HCT116 (cell line): Measurements from ENCODE around the gene ERC2. TPM values are rescaled to one million over a fixed set of nuclear protein-coding genes. Genes with fewer than 3 reads are reported as not detected.

Experiments
- ATAC-seq: fragments of 200-7000 bp; cut with Tn5 transposase; 2 replicates; pipeline ENCODE4 v1.9.1; 2020; ENCODE audit warnings: mild to moderate bottlenecking, moderate library complexity
- BruUV-seq: library from RNA; stranded (reverse); fragments of 400-500 nt; replicated peaks from 2 replicates; lab custom pipeline; 2021; lab: Mats Ljungman, UMichigan
- CTCF ChIA-PET: fragments of 300-600 bp; sonication (Branson Sonifier 250); formaldehyde crosslinking; loops from one replicate; lab custom pipeline; 2021; ENCODE audit warnings: antibody characterized with exemption; lab: Charles Lee
- POLR2A ChIA-PET: fragments of 300-600, 350-600 bp; sonication (Branson Sonifier 250); formaldehyde crosslinking; loops from one replicate; lab custom pipeline; 2021; ENCODE audit warnings: antibody characterized with exemption; lab: Charles Lee
- RAD21 ChIA-PET, 2 experiments: fragments of 300-600 bp; sonication (Branson Sonifier 250); formaldehyde crosslinking; loops; one replicate each; lab custom pipeline; 2023; ENCODE audit warnings: low total read pairs in 2 of 2; ENCODE audit not compliant: uncharacterized antibody in 2 of 2, unreplicated experiment in 2 of 2, low non-redundant PET in 1 of 2; lab: Charles Lee
- DNase-seq: peaks from one replicate; pipeline ENCODE4 v3.0.0-alpha.2; 2010; ENCODE audit warnings: low read depth, low spot score
- H2AFZ ChIP-seq: fragments of 200-600 bp; shearing (Covaris generic), sonication (generic); 2 replicates; pipeline ENCODE4 v1.6.1; 2017; ENCODE audit warnings: low read depth, mixed run types, mixed read lengths, antibody characterized with exemption, low read length; ENCODE audit not compliant: poor library complexity, severe bottlenecking
- H3K27ac ChIP-seq: 2 replicates; pipeline ENCODE4 v1.5.1; 2012; ENCODE audit warnings: low read depth, low read length
- H3K27me3 ChIP-seq: fragments of 200-600 bp; sonication (generic); 2 replicates; pipeline ENCODE4 v1.6.1; 2016; ENCODE audit warnings: mixed run types, low read length, mixed read lengths; ENCODE audit not compliant: insufficient read depth
- H3K36me3 ChIP-seq, 2 experiments: fragments of 200-500 bp in 1 of 2; fragments of 200-600 bp in 1 of 2; sonication (Bioruptor generic) in 1 of 2; sonication (generic) in 1 of 2; 2 replicates each; pipeline versions ENCODE4 v1.5.1 to v1.6.1; 2014 to 2016; ENCODE audit warnings: low read length in 2 of 2, inconsistent platforms in 1 of 2, mixed read lengths in 1 of 2, mixed run types in 1 of 2; ENCODE audit not compliant: insufficient read depth in 2 of 2, control insufficient read depth in 1 of 2
- H3K4me1 ChIP-seq, 2 experiments: fragments of 200-600 bp in 1 of 2; sonication (generic) in 1 of 2; 2 replicates each; pipeline versions ENCODE4 v1.5.1 to v1.6.1; 2012 to 2017; ENCODE audit warnings: low read length in 2 of 2, inconsistent platforms in 1 of 2, mild to moderate bottlenecking in 1 of 2, mixed read lengths in 1 of 2, mixed run types in 1 of 2, moderate library complexity in 1 of 2; ENCODE audit not compliant: insufficient read depth in 2 of 2, control insufficient read depth in 1 of 2
- H3K4me2 ChIP-seq: fragments of 200-600 bp; sonication (generic); 2 replicates; pipeline ENCODE4 v1.6.1; 2017; ENCODE audit warnings: mixed run types, low read length, mixed read lengths
- H3K4me3 ChIP-seq, 2 experiments: fragments of 200-600 bp in 1 of 2; sonication (generic) in 1 of 2; replicated peaks in 1 of 2; 2 replicates each; pipeline ENCODE4 v1.5.1; 2011 to 2016; ENCODE audit warnings: low read length in 2 of 2, control low read depth in 1 of 2, low read depth in 1 of 2, mild to moderate bottlenecking in 1 of 2, mixed read lengths in 1 of 2, mixed run types in 1 of 2
- H3K79me2 ChIP-seq: fragments of 200-600 bp; sonication (generic); 2 replicates; pipeline ENCODE4 v1.6.1; 2017; ENCODE audit warnings: mild to moderate bottlenecking, mixed run types, low read length, moderate library complexity, mixed read lengths; ENCODE audit not compliant: insufficient read depth
- H3K9ac ChIP-seq: fragments of 200-600 bp; sonication (generic); 2 replicates; pipeline ENCODE4 v1.6.1; 2016; ENCODE audit warnings: low read length, mixed read lengths
- H3K9me2 ChIP-seq: fragments of 200-600 bp; sonication (generic), shearing (Covaris generic); 2 replicates; pipeline ENCODE4 v1.6.1; 2017; ENCODE audit warnings: mixed run types, mild to moderate bottlenecking, moderate library complexity; ENCODE audit not compliant: insufficient read depth
- H3K9me3 ChIP-seq, 2 experiments: fragments of 200-500 bp in 1 of 2; fragments of 200-600 bp in 1 of 2; sonication (Bioruptor generic) in 1 of 2; sonication (generic) in 1 of 2; 2 replicates each; pipeline ENCODE4 v1.6.1; 2014 to 2017; ENCODE audit warnings: low read length in 2 of 2, mixed read lengths in 2 of 2, inconsistent platforms in 1 of 2, low read depth in 1 of 2, mild to moderate bottlenecking in 1 of 2, mixed run types in 1 of 2, moderate library complexity in 1 of 2; ENCODE audit not compliant: control insufficient read depth in 1 of 2, insufficient read depth in 1 of 2
- H4K20me1 ChIP-seq: fragments of 200-600 bp; sonication (generic), shearing (Covaris generic); 2 replicates; pipeline ENCODE4 v1.6.1; 2017; ENCODE audit warnings: mixed run types, mild to moderate bottlenecking, moderate library complexity; ENCODE audit not compliant: insufficient read depth
- CBX3 ChIP-seq: IDR thresholded peaks from 2 replicates; pipeline ENCODE4 v1.6.1; 2012; ENCODE audit warnings: low read depth
- CEBPB ChIP-seq: IDR thresholded peaks from 2 replicates; pipeline ENCODE4 v1.6.1; 2012; ENCODE audit warnings: low read depth
- EGR1 ChIP-seq: IDR thresholded peaks from 2 replicates; pipeline ENCODE4 v1.6.1; 2012; ENCODE audit warnings: low read depth
- ELF1 ChIP-seq: IDR thresholded peaks from 2 replicates; pipeline ENCODE4 v1.6.1; 2012; ENCODE audit warnings: low read depth, borderline replicate concordance
- EZH2 ChIP-seq: fragments of 200-600 bp; sonication (generic); IDR thresholded peaks from 2 replicates; pipeline ENCODE4 v1.6.1; 2017; ENCODE audit warnings: antibody characterized with exemption, mixed run types
- EZH2phosphoT487 ChIP-seq: fragments of 200-600 bp; IDR thresholded peaks from 2 replicates; pipeline ENCODE4 v1.6.1; 2018; ENCODE audit warnings: antibody characterized with exemption, borderline replicate concordance
- FOSL1 ChIP-seq: IDR thresholded peaks from 2 replicates; pipeline ENCODE4 v1.6.1; 2012; ENCODE audit warnings: low read depth
- JUND ChIP-seq: IDR thresholded peaks from 2 replicates; pipeline ENCODE4 v1.6.1; 2012
- POLR2A ChIP-seq: IDR thresholded peaks from 2 replicates; pipeline ENCODE4 v1.7.0; 2011; ENCODE audit warnings: borderline replicate concordance; ENCODE audit not compliant: insufficient read depth, insufficient read length; ENCODE audit errors: extremely low read depth
- POLR2AphosphoS5 ChIP-seq: IDR thresholded peaks from 2 replicates; pipeline ENCODE4 v1.6.1; 2011; ENCODE audit warnings: mild to moderate bottlenecking, low read depth, low read length, moderate library complexity
- RAD21 ChIP-seq: IDR thresholded peaks from 2 replicates; pipeline ENCODE4 v1.6.1; 2012; ENCODE audit warnings: low read depth, mild to moderate bottlenecking
- REST ChIP-seq: IDR thresholded peaks from 2 replicates; pipeline ENCODE4 v1.6.1; 2012; ENCODE audit warnings: low read depth
- SIN3A ChIP-seq: IDR thresholded peaks from 2 replicates; pipeline ENCODE4 v1.6.1; 2012; ENCODE audit warnings: low read depth
- SP1 ChIP-seq: IDR thresholded peaks from 2 replicates; pipeline ENCODE4 v1.6.1; 2012; ENCODE audit warnings: low read depth
- SRF ChIP-seq: IDR thresholded peaks from 2 replicates; pipeline ENCODE4 v1.6.1; 2012; ENCODE audit warnings: low read depth
- TCF7L2 ChIP-seq: IDR thresholded peaks from 2 replicates; pipeline ENCODE4 v1.7.0; 2011; ENCODE audit warnings: borderline replicate concordance, inconsistent platforms; ENCODE audit not compliant: insufficient read depth, insufficient read length; ENCODE audit errors: extremely low read depth
- YY1 ChIP-seq: IDR thresholded peaks from 2 replicates; pipeline ENCODE4 v1.6.1; 2011; ENCODE audit warnings: low read length, low read depth, moderate library complexity, mild to moderate bottlenecking; ENCODE audit not compliant: insufficient replicate concordance; ENCODE audit errors: extremely low read depth
- ZFX ChIP-seq: fragments of 450-650 bp; IDR thresholded peaks from 2 replicates; pipeline ENCODE4 v1.6.1; 2017
- intact Hi-C: fragments of 100-400 bp; cut with micrococcal nuclease; formaldehyde crosslinking; loops from 2 replicates; pipeline ENCODE4 v1.10.0; 2022
- total RNA-seq: library from RNA; stranded (reverse); gene quantifications from one replicate; pipeline ENCODE4 v1.2.1, GENCODE V29; 2021; ENCODE audit not compliant: unreplicated experiment
- TF ChIP-seq, protein P1 (sequence below): IDR thresholded peaks from 2 replicates; pipeline ENCODE4 v1.6.1; 2011; ENCODE audit warnings: mild to moderate bottlenecking, low read length, moderate library complexity; ENCODE audit not compliant: insufficient replicate concordance; ENCODE audit errors: extremely low read depth
- TF ChIP-seq, protein P2 (sequence below): IDR thresholded peaks from 2 replicates; pipeline ENCODE4 v1.6.1; 2012

Gene ERC2
- total RNA-seq, 1 experiment from 2014 or later: not detected

DNA sequence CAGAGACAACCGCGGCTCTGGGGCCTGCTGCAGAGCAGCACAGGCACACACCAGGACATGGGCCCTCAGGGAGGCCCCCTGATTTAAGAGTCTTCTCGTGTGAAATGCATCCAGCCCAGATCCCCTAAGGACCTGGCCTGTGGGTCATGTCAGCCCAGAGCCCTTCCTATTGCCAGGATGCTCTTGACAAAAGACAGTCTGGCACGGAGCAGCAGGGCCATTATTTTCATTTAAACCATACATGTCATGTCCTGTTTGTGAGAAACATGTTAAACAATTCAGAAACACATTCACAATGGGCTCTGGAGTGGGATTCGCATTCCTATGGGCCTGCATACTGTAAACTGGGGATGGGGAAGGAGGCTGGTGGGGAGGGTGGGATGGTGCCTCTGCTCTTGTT is 613.8 kb downstream of the ERC2 start:
- Histone ChIP-seq H3K27me3 (no peaks in the 10 kb centered on the region), H3K4me1 (no peaks in the 10 kb centered on the region), H3K4me2 (no peak overlapping the region), H4K20me1 (no peaks in the 10 kb centered on the region), H3K4me3 (no peak overlapping the region), H3K9me2 (no peaks in the 10 kb centered on the region), H3K9me3 (no peaks in the 10 kb centered on the region; a peak in 1 of 4 replicates), H3K36me3 (no peaks in the 10 kb centered on the region), H2AFZ (no peak overlapping the region), H3K79me2 (no peaks in the 10 kb centered on the region), H3K27ac (no peak overlapping the region), H3K9ac (no peak overlapping the region)
- no peak for TF ChIP-seq POLR2AphosphoS5
- no peak for TF ChIP-seq YY1
- no peak for TF ChIP-seq POLR2A
- no peak for TF ChIP-seq FOSL1
- no peak for TF ChIP-seq EZH2phosphoT487
- no peak for TF ChIP-seq EZH2
- no peak for TF ChIP-seq REST
- TF ChIP-seq SRF: no peak
- TF ChIP-seq SIN3A: no peak
- no peak for TF ChIP-seq CBX3
- TF ChIP-seq JUND: no peak
- TF ChIP-seq EGR1: no peak
- TF ChIP-seq CEBPB: no peak
- TF ChIP-seq, protein P1, sequence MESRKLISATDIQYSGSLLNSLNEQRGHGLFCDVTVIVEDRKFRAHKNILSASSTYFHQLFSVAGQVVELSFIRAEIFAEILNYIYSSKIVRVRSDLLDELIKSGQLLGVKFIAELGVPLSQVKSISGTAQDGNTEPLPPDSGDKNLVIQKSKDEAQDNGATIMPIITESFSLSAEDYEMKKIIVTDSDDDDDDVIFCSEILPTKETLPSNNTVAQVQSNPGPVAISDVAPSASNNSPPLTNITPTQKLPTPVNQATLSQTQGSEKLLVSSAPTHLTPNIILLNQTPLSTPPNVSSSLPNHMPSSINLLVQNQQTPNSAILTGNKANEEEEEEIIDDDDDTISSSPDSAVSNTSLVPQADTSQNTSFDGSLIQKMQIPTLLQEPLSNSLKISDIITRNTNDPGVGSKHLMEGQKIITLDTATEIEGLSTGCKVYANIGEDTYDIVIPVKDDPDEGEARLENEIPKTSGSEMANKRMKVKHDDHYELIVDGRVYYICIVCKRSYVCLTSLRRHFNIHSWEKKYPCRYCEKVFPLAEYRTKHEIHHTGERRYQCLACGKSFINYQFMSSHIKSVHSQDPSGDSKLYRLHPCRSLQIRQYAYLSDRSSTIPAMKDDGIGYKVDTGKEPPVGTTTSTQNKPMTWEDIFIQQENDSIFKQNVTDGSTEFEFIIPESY: no peak
- TF ChIP-seq, protein P2, sequence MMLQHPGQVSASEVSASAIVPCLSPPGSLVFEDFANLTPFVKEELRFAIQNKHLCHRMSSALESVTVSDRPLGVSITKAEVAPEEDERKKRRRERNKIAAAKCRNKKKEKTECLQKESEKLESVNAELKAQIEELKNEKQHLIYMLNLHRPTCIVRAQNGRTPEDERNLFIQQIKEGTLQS: no peak
- TF ChIP-seq TCF7L2: no peak
- no peak for TF ChIP-seq ZFX
- TF ChIP-seq RAD21: no peak
- no peak for TF ChIP-seq ELF1
- TF ChIP-seq SP1: no peak
- CTCF ChIA-PET: no interaction called here
- DNase-seq: no peak
- POLR2A ChIA-PET: no interaction called here
- ATAC-seq: no peak
- intact Hi-C loops: no loop called here
- RAD21 ChIA-PET: no interaction called here
- no TSS peak for BruUV-seq
